HepG2 (cell line): ENCODE measurements around the gene UBE2C. TPM values are rescaled to one million over a fixed set of nuclear protein-coding genes. Genes with fewer than 3 reads are reported as not detected.

Experiments
- EP300 ChIP-seq, 3 experiments: sonication (generic) in 1 of 3; formaldehyde crosslinking in 1 of 3; IDR thresholded peaks; 2 replicates each; pipeline versions ENCODE4 v1.5.1 to v1.6.1; 2011 to 2020; ENCODE audit warnings: low read depth in 2 of 3, low read length in 2 of 3, borderline replicate concordance in 1 of 3, improper control_type of control experiment in 1 of 3, mild to moderate bottlenecking in 1 of 3, missing genetic modification reagents in 1 of 3, moderate library complexity in 1 of 3
- FOSL2 ChIP-seq: sonication (generic); formaldehyde crosslinking; IDR thresholded peaks from 2 replicates; pipeline ENCODE4 v1.4.0; 2020; ENCODE audit warnings: missing genetic modification reagents
- FOXJ3 ChIP-seq: sonication (generic); formaldehyde crosslinking; IDR thresholded peaks from 2 replicates; pipeline ENCODE4 v1.4.0; 2020; ENCODE audit warnings: missing genetic modification reagents, mild to moderate bottlenecking, borderline replicate concordance
- GATAD2A ChIP-seq: IDR thresholded peaks from 2 replicates; pipeline ENCODE4 v1.6.1; 2016
- HOXA3 ChIP-seq: sonication (generic); formaldehyde crosslinking; IDR thresholded peaks from 2 replicates; pipeline ENCODE4 v1.5.0; 2020; ENCODE audit warnings: missing genetic modification reagents
- MED1 ChIP-seq: sonication (generic); formaldehyde crosslinking; IDR thresholded peaks from 2 replicates; pipeline ENCODE4 v1.4.0; 2020; ENCODE audit warnings: missing genetic modification reagents
- NCOR1 ChIP-seq: fragments of 200-600 bp; sonication (generic); IDR thresholded peaks from 2 replicates; pipeline ENCODE4 v1.7.0; 2017; ENCODE audit warnings: antibody characterized with exemption, low read length, borderline replicate concordance
- NFYB ChIP-seq: sonication (generic); formaldehyde crosslinking; IDR thresholded peaks from 2 replicates; pipeline ENCODE4 v1.4.0; 2020; ENCODE audit warnings: missing genetic modification reagents
- PITX1 ChIP-seq: sonication (generic); formaldehyde crosslinking; IDR thresholded peaks from 2 replicates; pipeline ENCODE4 v1.5.1; 2020; ENCODE audit warnings: mild to moderate bottlenecking, missing genetic modification reagents
- SIX1 ChIP-seq: sonication (generic); formaldehyde crosslinking; IDR thresholded peaks from 2 replicates; pipeline ENCODE4 v1.4.0; 2020; ENCODE audit warnings: missing genetic modification reagents, borderline replicate concordance
- TAF1 ChIP-seq: sonication (generic); formaldehyde crosslinking; IDR thresholded peaks from 2 replicates; pipeline ENCODE4 v1.4.0; 2020; ENCODE audit warnings: missing genetic modification reagents
- ZBTB7A ChIP-seq: sonication (generic); formaldehyde crosslinking; IDR thresholded peaks from 2 replicates; pipeline ENCODE4 v1.8.0; 2022; ENCODE audit warnings: mild to moderate bottlenecking, missing genetic modification reagents
- ZNF143 ChIP-seq: sonication (generic); formaldehyde crosslinking; IDR thresholded peaks from 2 replicates; pipeline ENCODE4 v1.4.0; 2020; ENCODE audit warnings: missing genetic modification reagents
- ZNF629 ChIP-seq: sonication (generic); formaldehyde crosslinking; conservative IDR thresholded peaks from 2 replicates; pipeline ENCODE4 v1.5.0; 2020; ENCODE audit warnings: missing genetic modification reagents
- ZNF792 ChIP-seq: IDR thresholded peaks from 2 replicates; pipeline ENCODE4 v1.6.1; 2016
- polyA plus RNA-seq, 8 experiments: library from polyadenylated mRNA; depleted of rRNA in 3 of 8; stranded (reverse) in 7 of 8; unstranded in 1 of 8; fragments of >200 nt; fragmentation: Illumina TruSeq in 4 of 8; extraction: Trizol in 4 of 8; gene quantifications; 2 replicates each; pipeline versions ENCODE4 v1.2.1 to v1.2.3, GENCODE V29; 2011 to 2016; ENCODE audit warnings: low read depth in 4 of 8, missing spikeins in 1 of 8, mixed read lengths in 1 of 8; ENCODE audit not compliant: insufficient read depth in 1 of 8
- total RNA-seq, 5 experiments: library from RNA; depleted of rRNA; stranded (reverse); fragments of >200 nt; fragmentation: Illumina TruSeq; extraction: Trizol; gene quantifications; 2 replicates each; pipeline ENCODE4 v1.2.3, GENCODE V29; 2016; ENCODE audit warnings: low read depth in 1 of 5
- TF ChIP-seq, protein P1 (sequence below): sonication (generic); formaldehyde crosslinking; IDR thresholded peaks from 2 replicates; pipeline ENCODE4 v1.5.0; 2020; ENCODE audit warnings: mild to moderate bottlenecking, missing genetic modification reagents
- TF ChIP-seq, protein P2 (sequence below): sonication (generic); formaldehyde crosslinking; IDR thresholded peaks from 2 replicates; pipeline ENCODE4 v1.8.0; 2022; ENCODE audit warnings: mild to moderate bottlenecking, missing genetic modification reagents
- TF ChIP-seq, protein P3 (sequence below): sonication (generic); formaldehyde crosslinking; IDR thresholded peaks from 2 replicates; pipeline ENCODE4 v1.4.0; 2020; ENCODE audit warnings: missing genetic modification reagents
- TF ChIP-seq, protein P4 (sequence below): sonication (generic); formaldehyde crosslinking; IDR thresholded peaks from 2 replicates; pipeline ENCODE4 v1.5.0; 2020; ENCODE audit warnings: missing genetic modification reagents
- TF ChIP-seq, protein P5 (sequence below): IDR thresholded peaks from 2 replicates; pipeline ENCODE4 v1.4.0; 2020; ENCODE audit warnings: mild to moderate bottlenecking, missing genetic modification reagents

UBE2C gene
- total and polyA plus RNA-seq, 2 of the 13 experiments (the other 11 are each of a cell fraction or from before 2014, with no cell fraction given): 100 to 123 TPM

DNA sequence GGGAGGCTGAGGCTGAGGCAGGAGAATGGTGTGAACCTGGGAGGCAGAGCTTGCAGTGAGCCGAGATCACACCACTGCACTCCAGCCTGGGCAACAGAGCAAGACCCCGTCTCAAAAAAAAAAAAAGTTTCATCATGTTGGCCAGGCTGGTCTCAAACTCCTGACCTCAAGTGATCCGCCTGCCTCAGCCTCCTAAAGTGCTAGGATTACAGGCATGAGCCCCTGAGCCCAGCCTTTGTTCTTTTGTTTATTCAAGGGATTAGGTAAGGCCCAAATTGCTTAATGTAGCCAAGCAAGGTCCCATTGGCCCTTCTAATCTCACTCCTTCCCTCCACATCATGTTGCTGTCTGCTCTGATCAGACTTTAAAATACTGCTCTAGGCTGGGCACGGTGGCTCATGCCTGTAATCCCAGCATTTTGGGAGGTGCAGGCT lies 17.2 kb downstream of the UBE2C start (continued):
- TF ChIP-seq, protein P1, sequence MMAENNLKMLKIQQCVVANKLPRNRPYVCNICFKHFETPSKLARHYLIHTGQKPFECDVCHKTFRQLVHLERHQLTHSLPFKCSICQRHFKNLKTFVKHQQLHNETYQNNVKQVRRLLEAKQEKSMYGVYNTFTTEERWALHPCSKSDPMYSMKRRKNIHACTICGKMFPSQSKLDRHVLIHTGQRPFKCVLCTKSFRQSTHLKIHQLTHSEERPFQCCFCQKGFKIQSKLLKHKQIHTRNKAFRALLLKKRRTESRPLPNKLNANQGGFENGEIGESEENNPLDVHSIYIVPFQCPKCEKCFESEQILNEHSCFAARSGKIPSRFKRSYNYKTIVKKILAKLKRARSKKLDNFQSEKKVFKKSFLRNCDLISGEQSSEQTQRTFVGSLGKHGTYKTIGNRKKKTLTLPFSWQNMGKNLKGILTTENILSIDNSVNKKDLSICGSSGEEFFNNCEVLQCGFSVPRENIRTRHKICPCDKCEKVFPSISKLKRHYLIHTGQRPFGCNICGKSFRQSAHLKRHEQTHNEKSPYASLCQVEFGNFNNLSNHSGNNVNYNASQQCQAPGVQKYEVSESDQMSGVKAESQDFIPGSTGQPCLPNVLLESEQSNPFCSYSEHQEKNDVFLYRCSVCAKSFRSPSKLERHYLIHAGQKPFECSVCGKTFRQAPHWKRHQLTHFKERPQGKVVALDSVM (CRISPR knock-in tag): peak; percentile 49; the same call in 1 of the 2 replicates
- TF ChIP-seq FOXJ3 (CRISPR knock-in tag) (peak; percentile 77; the same call in 1 of the 2 replicates), ZNF629 (CRISPR knock-in tag) (peak; percentile 37; the same call in 1 of the 2 replicates), FOSL2 (CRISPR knock-in tag) (peak; percentile 32), SIX1 (CRISPR knock-in tag) (peak; percentile 45; the same call in 1 of the 2 replicates), ZNF792 (CRISPR knock-in tag) (0 out of 2 replicates have a peak, but pooled peaks have one; percentile 34), ZBTB7A (peak; percentile 28; the same call in 1 of the 2 replicates), HOXA3 (peak; percentile 56; the same call in 1 of the 2 replicates), NFYB (CRISPR knock-in tag) (peak; percentile 46; the same call in 1 of the 2 replicates), EP300 (IDR thresholded peaks at IDR 0.05; ENCODE audit: low read depth in 2 of 2, low read length in 2 of 2) (peak; percentile 19 to 69; a peak in 2 of 4 replicates), EP300 (CRISPR knock-in tag; IDR thresholded peaks at IDR 0.05; ENCODE audit: borderline replicate concordance) (peak; percentile 60; the same call in 1 of the 2 replicates), TAF1 (CRISPR knock-in tag) (peak; percentile 36; the same call in 1 of the 2 replicates), NCOR1 (peak; percentile 54; the same call in 1 of the 2 replicates), ZNF143 (peak; percentile 40; the same call in 1 of the 2 replicates), GATAD2A (peak; percentile 76), PITX1 (peak; percentile 99), MED1 (CRISPR knock-in tag) (peak; percentile 63)
- TF ChIP-seq, protein P2, sequence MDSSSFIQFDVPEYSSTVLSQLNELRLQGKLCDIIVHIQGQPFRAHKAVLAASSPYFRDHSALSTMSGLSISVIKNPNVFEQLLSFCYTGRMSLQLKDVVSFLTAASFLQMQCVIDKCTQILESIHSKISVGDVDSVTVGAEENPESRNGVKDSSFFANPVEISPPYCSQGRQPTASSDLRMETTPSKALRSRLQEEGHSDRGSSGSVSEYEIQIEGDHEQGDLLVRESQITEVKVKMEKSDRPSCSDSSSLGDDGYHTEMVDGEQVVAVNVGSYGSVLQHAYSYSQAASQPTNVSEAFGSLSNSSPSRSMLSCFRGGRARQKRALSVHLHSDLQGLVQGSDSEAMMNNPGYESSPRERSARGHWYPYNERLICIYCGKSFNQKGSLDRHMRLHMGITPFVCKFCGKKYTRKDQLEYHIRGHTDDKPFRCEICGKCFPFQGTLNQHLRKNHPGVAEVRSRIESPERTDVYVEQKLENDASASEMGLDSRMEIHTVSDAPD (CRISPR knock-in tag): peak; percentile 70; the same call in 1 of the 2 replicates
- TF ChIP-seq, protein P3, sequence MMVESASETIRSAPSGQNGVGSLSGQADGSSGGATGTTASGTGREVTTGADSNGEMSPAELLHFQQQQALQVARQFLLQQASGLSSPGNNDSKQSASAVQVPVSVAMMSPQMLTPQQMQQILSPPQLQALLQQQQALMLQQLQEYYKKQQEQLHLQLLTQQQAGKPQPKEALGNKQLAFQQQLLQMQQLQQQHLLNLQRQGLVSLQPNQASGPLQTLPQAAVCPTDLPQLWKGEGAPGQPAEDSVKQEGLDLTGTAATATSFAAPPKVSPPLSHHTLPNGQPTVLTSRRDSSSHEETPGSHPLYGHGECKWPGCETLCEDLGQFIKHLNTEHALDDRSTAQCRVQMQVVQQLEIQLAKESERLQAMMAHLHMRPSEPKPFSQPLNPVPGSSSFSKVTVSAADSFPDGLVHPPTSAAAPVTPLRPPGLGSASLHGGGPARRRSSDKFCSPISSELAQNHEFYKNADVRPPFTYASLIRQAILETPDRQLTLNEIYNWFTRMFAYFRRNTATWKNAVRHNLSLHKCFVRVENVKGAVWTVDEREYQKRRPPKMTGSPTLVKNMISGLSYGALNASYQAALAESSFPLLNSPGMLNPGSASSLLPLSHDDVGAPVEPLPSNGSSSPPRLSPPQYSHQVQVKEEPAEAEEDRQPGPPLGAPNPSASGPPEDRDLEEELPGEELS: peak; percentile 62
- TF ChIP-seq, protein P4, sequence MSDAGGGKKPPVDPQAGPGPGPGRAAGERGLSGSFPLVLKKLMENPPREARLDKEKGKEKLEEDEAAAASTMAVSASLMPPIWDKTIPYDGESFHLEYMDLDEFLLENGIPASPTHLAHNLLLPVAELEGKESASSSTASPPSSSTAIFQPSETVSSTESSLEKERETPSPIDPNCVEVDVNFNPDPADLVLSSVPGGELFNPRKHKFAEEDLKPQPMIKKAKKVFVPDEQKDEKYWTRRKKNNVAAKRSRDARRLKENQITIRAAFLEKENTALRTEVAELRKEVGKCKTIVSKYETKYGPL (CRISPR knock-in tag): 0 out of 2 replicates have a peak, but pooled peaks have one; percentile 70
- TF ChIP-seq, protein P5, sequence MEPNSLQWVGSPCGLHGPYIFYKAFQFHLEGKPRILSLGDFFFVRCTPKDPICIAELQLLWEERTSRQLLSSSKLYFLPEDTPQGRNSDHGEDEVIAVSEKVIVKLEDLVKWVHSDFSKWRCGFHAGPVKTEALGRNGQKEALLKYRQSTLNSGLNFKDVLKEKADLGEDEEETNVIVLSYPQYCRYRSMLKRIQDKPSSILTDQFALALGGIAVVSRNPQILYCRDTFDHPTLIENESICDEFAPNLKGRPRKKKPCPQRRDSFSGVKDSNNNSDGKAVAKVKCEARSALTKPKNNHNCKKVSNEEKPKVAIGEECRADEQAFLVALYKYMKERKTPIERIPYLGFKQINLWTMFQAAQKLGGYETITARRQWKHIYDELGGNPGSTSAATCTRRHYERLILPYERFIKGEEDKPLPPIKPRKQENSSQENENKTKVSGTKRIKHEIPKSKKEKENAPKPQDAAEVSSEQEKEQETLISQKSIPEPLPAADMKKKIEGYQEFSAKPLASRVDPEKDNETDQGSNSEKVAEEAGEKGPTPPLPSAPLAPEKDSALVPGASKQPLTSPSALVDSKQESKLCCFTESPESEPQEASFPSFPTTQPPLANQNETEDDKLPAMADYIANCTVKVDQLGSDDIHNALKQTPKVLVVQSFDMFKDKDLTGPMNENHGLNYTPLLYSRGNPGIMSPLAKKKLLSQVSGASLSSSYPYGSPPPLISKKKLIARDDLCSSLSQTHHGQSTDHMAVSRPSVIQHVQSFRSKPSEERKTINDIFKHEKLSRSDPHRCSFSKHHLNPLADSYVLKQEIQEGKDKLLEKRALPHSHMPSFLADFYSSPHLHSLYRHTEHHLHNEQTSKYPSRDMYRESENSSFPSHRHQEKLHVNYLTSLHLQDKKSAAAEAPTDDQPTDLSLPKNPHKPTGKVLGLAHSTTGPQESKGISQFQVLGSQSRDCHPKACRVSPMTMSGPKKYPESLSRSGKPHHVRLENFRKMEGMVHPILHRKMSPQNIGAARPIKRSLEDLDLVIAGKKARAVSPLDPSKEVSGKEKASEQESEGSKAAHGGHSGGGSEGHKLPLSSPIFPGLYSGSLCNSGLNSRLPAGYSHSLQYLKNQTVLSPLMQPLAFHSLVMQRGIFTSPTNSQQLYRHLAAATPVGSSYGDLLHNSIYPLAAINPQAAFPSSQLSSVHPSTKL: peak; percentile 77
